ENCODE measurements around the gene KRTAP3-2. TPM values are rescaled to one million over a fixed set of nuclear protein-coding genes. Genes with fewer than 3 reads are reported as not detected.

The KRTAP3-2 gene
- total RNA-seq, 1 experiment from 2014 or later: not detected

DNA sequence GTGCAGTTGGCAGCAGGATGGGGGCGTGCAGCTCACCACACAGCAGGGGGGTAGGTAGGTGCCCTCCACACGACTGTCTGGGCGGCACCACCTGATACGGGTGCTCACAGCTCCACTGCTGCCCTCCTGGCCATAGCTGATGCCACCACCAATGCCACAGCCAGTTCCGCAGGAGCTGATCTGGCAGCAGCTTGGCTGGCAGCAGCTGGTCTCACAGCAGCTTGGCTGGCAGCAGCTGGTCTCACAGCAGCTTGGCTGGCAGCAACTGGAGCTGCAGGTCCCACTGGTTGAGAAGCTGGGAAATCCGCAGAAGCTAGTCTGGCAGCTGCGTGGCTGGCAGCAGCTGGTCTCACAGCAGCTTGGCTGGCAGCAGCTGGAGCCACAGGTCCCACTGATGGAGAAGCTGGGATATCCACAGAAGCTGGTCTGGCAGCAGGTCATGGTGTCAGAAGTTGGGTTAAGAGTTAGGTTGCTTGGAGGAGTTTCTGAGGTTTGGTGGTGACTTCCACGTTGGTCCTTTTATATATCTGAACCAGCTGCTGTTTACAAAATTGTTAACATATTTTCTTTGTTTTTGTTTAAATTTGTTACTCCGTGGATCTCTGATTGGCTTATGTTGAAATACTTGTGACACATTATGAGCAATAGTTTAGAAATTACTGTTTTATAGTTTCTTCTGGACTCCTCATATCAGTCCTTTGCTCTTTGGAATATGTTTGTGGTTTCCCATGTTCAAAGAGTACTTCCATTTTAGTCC is 27.2 kb upstream of the KRTAP3-2 start, which contains the start of gene KRTAP1-5:
Gene KRTAP1-5, minus strand, starts transcription at position 494 of the 757 bp plus-strand sequence. Its CDS starts 53 bp downstream, at position 441.
- intact Hi-C loops (cut with micrococcal nuclease): no loop called here
- H3K4me3 ChIP-seq (replicated peaks in 1 of 2; ENCODE audit: low read depth in 1 of 2, low read length in 2 of 2): no peak within 1 kb of the TSS
- H3K9me2 ChIP-seq (ENCODE audit: insufficient read depth): no peaks in the 10 kb centered on the region
- TF ChIP-seq, protein P1, sequence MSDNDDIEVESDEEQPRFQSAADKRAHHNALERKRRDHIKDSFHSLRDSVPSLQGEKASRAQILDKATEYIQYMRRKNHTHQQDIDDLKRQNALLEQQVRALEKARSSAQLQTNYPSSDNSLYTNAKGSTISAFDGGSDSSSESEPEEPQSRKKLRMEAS (IDR thresholded peaks at IDR 0.05): no peak
- no peak for TF ChIP-seq FOSL1 (IDR thresholded peaks at IDR 0.05; ENCODE audit: low read depth)
- TF ChIP-seq EGR1 (IDR thresholded peaks at IDR 0.05; ENCODE audit: low read depth): no peak
- TF ChIP-seq, protein P2, sequence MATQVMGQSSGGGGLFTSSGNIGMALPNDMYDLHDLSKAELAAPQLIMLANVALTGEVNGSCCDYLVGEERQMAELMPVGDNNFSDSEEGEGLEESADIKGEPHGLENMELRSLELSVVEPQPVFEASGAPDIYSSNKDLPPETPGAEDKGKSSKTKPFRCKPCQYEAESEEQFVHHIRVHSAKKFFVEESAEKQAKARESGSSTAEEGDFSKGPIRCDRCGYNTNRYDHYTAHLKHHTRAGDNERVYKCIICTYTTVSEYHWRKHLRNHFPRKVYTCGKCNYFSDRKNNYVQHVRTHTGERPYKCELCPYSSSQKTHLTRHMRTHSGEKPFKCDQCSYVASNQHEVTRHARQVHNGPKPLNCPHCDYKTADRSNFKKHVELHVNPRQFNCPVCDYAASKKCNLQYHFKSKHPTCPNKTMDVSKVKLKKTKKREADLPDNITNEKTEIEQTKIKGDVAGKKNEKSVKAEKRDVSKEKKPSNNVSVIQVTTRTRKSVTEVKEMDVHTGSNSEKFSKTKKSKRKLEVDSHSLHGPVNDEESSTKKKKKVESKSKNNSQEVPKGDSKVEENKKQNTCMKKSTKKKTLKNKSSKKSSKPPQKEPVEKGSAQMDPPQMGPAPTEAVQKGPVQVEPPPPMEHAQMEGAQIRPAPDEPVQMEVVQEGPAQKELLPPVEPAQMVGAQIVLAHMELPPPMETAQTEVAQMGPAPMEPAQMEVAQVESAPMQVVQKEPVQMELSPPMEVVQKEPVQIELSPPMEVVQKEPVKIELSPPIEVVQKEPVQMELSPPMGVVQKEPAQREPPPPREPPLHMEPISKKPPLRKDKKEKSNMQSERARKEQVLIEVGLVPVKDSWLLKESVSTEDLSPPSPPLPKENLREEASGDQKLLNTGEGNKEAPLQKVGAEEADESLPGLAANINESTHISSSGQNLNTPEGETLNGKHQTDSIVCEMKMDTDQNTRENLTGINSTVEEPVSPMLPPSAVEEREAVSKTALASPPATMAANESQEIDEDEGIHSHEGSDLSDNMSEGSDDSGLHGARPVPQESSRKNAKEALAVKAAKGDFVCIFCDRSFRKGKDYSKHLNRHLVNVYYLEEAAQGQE (IDR thresholded peaks at IDR 0.05; ENCODE audit: low read depth): no peak
- no peak for TF ChIP-seq EZH2phosphoT487 (IDR thresholded peaks at IDR 0.05; ENCODE audit: borderline replicate concordance)
- TF ChIP-seq RAD21 (IDR thresholded peaks at IDR 0.05; ENCODE audit: low read depth): no peak
- no peak for TF ChIP-seq ZFX (IDR thresholded peaks at IDR 0.05)
- TF ChIP-seq POLR2A (IDR thresholded peaks at IDR 0.05; ENCODE audit: borderline replicate concordance, extremely low read depth, insufficient read depth, insufficient read length): no peak
- no peak for TF ChIP-seq YY1 (IDR thresholded peaks at IDR 0.05; ENCODE audit: extremely low read depth, insufficient replicate concordance, low read depth, low read length)
- TF ChIP-seq, protein P3, sequence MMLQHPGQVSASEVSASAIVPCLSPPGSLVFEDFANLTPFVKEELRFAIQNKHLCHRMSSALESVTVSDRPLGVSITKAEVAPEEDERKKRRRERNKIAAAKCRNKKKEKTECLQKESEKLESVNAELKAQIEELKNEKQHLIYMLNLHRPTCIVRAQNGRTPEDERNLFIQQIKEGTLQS (IDR thresholded peaks at IDR 0.05): no peak
- TF ChIP-seq, protein P4, sequence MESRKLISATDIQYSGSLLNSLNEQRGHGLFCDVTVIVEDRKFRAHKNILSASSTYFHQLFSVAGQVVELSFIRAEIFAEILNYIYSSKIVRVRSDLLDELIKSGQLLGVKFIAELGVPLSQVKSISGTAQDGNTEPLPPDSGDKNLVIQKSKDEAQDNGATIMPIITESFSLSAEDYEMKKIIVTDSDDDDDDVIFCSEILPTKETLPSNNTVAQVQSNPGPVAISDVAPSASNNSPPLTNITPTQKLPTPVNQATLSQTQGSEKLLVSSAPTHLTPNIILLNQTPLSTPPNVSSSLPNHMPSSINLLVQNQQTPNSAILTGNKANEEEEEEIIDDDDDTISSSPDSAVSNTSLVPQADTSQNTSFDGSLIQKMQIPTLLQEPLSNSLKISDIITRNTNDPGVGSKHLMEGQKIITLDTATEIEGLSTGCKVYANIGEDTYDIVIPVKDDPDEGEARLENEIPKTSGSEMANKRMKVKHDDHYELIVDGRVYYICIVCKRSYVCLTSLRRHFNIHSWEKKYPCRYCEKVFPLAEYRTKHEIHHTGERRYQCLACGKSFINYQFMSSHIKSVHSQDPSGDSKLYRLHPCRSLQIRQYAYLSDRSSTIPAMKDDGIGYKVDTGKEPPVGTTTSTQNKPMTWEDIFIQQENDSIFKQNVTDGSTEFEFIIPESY (IDR thresholded peaks at IDR 0.05; ENCODE audit: extremely low read depth, insufficient replicate concordance, low read length): no peak
- TF ChIP-seq SIN3A (IDR thresholded peaks at IDR 0.05; ENCODE audit: low read depth): no peak
- TF ChIP-seq ELF1 (IDR thresholded peaks at IDR 0.05; ENCODE audit: borderline replicate concordance, low read depth): no peak
- no peak for TF ChIP-seq CEBPB (IDR thresholded peaks at IDR 0.05; ENCODE audit: low read depth)
- no peak for TF ChIP-seq TCF7L2 (IDR thresholded peaks at IDR 0.05; ENCODE audit: borderline replicate concordance, extremely low read depth, insufficient read depth, insufficient read length)
- TF ChIP-seq SRF (IDR thresholded peaks at IDR 0.05; ENCODE audit: low read depth): no peak
- no peak for TF ChIP-seq ZNF274 (IDR thresholded peaks at IDR 0.05; ENCODE audit: low read depth, low read length)
- no peak for TF ChIP-seq JUND (IDR thresholded peaks at IDR 0.05)
- no peak for TF ChIP-seq SP1 (IDR thresholded peaks at IDR 0.05; ENCODE audit: low read depth)
- H3K79me2 ChIP-seq (ENCODE audit: insufficient read depth, low read length): no peaks in the 10 kb centered on the region
- peaks cover 0 to 9% of the 10 kb centered on the region in 2 experiments; a peak in 1 of 4 replicates for H3K9me3 ChIP-seq (ENCODE audit: control insufficient read depth in 1 of 2, insufficient read depth in 1 of 2, low read depth in 1 of 2, low read length in 2 of 2)
- RAD21 ChIA-PET (ENCODE audit: low non-redundant PET in 1 of 2, low total read pairs in 2 of 2, uncharacterized antibody in 2 of 2, unreplicated experiment in 2 of 2): no interaction called here
- H3K36me3 ChIP-seq (ENCODE audit: control insufficient read depth in 1 of 2, insufficient read depth in 2 of 2, low read length in 2 of 2): no peaks in the 10 kb centered on the region; a peak in 1 of 4 replicates
- H3K4me2 ChIP-seq (ENCODE audit: low read length): no peak within 1 kb of the TSS
- no peaks in the 10 kb centered on the region for H3K4me1 ChIP-seq (ENCODE audit: control insufficient read depth in 1 of 2, insufficient read depth in 2 of 2, low read length in 2 of 2)
- no TSS peak for BruUV-seq (replicated peaks)
- no peaks in the 10 kb centered on the region for H4K20me1 ChIP-seq (ENCODE audit: insufficient read depth)
- H3K27me3 ChIP-seq (ENCODE audit: insufficient read depth, low read length): no peaks in the 10 kb centered on the region
- H2AFZ ChIP-seq (ENCODE audit: low read depth, low read length, poor library complexity, severe bottlenecking): peak within 1 kb of the TSS; percentile 17
- DNase-seq (ENCODE audit: low read depth, low spot score) (no peak), ATAC-seq (no peak)
- no peak within 1 kb of the TSS for H3K9ac ChIP-seq (ENCODE audit: low read length)
- CTCF ChIA-PET: no interaction called here
- H3K27ac ChIP-seq (ENCODE audit: low read depth, low read length): no peak within 1 kb of the TSS
- POLR2A ChIA-PET: no interaction called here

All from HCT116 (cell line).